ENCODE measurements around the gene BSN.

- TF ChIP-seq CTCF (IDR thresholded peaks at IDR 0.05): no peak
- no peak for TF ChIP-seq POLR2A (IDR thresholded peaks at IDR 0.05)
- TF ChIP-seq POLR2AphosphoS5 (IDR thresholded peaks at IDR 0.05): no peak
These were observed 103.1 kb downstream of the BSN start for GRCh38 chr3:49657208-49657915.
